EL (cell line): ENCODE measurements around the gene DPT.
"Not testable (repeated sequence)": the region's sequence is repeated elsewhere in the genome, so short reads cannot be mapped to it uniquely, and the experiment has no call there.

Experiments
- DNase-seq: peaks from one replicate; pipeline ENCODE4 v3.0.0-alpha.2; 2016

DPT gene

DNA sequence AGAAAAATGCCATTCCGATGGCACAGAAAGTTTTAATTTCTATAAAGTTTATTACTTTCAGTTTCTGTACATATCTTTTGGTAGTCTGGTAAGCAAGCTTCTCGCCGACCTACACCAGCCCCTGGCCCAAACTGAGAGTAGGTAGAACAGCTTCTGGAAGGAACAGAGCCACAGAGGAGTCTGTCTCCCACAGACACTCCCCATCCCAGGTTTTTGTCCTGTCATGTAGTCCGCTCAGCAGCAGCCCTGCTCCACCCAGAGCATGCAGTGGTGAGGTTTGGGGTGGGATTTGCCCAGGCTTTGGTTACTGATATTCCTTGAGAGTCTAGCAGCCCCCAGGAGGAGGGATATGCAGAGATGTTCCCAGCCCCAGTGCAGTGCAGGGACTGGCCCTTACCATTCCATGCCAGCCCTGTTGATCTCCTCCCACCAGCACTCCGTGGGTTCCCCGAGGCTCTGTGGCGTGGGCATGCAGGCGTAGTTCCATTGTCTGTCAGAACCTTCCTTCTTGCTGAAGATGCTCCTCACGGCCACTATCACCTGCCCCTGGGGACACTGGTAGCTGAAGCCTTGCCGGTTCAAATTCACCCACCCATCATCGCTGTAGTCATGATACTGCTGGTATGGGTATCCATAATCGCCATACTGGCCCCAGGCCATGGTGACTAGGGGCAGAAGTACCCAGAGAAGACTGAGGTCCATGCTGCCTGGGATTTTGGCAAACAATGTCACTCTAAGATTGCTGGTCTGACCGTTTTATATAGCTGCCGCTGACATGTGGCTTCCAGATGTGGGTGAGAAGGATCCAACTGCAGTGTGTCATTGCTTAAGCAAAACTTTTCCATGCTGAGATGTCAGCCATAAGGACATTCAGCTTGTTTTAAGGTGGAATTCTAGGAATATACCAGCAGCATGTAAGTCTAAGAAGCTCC lies at the start of gene DPT:
DPT (minus strand) TSS at position 734 of the 932 bp plus-strand sequence; CDS start at position 702, 32 bp downstream.
- DNase-seq: peak; percentile 64

DNA sequence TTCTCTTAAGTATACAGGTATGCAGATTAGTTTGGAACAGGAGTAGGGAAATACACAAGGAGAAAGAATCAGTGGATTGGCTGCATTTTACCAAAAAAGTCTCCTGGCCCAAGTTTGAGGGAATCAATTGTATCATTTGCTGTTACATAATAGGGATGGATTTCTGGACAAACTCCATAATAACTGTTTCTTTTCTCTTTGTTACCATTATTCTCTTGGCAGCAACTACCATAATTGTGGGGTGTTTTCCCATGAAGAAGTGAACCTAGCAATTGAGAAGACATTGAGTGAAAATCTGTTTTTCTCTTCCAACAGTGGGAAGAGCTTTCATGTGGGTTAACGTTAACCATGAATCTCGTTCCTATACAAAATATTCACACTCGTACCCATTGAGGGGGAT lies 46.4 kb upstream of the DPT start:
- DNase-seq: no peak

DNA sequence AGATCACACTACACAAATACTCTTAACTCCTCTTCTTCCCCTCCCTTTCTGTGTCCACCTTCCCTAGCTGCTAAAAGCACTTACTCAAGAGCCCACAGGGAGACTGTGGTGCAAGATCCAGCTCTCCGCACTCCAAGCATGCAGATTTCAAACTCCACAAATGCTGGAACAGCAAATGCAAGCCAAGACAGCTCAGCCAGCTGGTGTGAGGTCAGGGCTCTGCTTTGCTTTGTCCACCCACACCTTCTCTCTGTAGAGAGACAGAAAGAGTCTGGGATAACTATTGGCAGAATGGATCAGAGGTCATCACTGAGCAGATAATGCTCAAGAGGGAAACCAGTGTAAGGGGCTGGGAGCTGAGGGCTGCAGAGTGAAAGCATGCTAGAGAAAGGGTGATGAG lies 45.2 kb upstream of the DPT start:
- DNase-seq: no peak

DNA sequence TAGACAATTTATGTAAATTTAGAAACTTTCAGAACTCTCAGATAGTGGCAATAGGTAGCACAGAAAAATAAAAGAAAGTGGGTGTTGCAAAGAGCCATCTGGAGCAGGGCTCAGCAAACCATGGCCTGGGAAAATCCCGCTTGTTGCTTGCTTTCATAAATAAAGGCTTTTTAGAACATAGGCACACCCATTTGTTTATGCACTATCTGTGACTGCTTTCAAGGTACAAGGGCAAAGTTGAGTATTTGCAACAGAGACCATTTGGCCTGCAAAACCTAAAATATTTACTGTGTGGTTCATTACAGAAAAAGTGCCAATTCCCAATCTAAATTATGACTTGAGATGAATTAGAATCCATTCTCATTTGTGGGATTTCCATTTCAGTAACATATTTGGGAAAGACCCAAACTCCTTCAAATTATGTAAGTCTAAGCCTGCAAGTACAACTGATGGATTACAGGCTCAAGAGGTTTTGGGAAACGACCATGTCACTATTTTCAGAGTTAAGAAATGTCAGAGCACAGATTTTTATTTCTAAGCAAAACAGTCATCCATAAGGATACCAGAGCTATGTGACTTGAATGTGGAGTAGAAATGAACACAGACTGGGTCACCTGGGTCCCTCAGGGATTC lies 43.5 kb upstream of the DPT start:
- DNase-seq: no peak

DNA sequence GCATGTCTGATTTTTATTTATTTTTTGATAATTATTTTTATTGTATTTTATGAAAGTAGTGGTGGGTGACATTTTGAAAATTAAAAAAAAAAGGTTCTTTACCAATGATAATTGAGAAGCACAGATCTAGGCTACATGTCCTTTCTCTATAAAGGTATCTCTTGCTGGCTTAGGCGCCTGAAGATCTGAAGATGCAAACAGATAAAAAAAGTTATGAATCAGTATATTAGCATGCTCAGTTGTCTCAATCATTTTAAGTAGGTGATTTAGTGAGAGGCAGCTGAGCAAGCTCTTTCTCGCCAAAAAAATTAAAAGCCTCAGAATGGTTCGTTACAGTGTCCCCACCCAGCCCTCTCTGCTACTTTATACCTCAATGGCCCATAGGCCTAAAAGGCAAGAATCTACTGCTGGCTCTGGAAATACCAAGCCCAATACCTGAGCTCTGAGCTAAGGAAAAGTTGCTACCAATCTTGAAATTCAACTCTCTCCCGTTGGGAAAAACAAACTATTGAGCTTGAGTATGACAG lies 42.2 kb upstream of the DPT start:
- DNase-seq: no peak

DNA sequence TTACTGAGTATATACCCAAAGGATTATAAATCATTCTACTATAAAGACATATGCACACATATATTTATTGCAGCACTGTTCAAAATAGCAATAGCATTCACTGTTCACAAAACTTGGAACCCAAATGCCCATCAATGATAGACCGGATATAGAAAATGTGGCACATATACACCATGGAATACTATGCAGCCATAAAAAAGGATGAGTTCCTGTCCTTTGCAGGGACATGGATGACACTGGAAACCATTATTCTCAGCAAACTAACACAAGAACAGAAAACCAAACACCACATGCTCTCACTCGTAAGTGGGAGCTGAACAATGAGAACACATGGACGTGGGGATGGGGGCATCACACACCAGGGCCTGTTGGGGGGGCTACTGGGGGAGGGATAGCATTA lies 40.9 kb upstream of the DPT start:
- not testable (repeated sequence) for DNase-seq

DNA sequence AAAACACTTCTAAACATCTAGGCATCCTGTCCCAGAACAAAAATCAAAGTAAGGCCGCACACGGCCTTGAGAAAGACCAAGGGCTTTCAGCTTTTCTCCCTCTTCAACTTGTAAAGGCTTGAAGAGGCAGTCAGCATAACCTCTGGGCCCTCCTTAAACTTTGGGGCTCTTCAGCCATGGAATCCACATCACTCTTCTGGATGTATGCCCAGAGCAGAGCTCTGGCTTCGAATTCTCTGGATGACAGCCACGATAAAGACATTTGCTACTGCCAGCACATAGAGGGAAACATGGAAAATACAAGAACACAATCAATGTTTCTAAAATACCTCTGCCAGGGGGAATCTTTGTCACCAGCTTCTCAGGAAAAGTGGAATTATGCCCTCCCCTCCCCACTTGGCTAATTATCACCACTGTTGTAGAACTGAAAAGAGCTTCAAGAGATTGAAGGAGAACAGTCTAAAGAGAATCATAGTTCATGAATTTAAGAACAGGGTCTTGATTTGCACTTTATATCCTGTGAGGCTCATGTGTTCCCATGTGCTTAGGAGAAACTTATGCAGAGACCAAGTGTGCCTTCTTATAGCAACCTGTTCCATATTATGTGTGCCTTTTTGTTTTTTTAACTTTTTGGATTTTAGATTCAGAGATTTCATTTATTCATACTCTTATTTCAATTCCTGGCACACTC lies 39.0 kb upstream of the DPT start:
- peak; percentile 14 for DNase-seq

DNA sequence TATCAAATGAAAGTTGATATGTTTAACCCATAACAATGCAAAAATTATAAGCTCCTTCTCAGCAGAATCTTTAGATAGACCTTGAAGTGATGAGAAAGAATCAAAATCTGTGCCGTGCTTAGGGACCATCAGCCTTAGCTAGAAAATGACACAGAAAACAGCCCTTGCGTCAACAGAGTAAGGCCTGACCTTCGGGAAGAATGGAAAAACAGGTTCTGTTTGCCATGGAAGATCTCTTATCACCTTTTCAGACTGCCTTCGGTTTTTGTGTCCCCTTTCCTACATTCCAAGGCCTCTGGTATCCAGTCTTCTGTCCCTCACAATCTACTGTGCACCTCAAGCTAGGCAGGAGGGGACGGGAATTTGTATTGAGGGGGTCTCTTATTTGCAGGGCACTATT lies 37.6 kb upstream of the DPT start:
- no peak for DNase-seq

DNA sequence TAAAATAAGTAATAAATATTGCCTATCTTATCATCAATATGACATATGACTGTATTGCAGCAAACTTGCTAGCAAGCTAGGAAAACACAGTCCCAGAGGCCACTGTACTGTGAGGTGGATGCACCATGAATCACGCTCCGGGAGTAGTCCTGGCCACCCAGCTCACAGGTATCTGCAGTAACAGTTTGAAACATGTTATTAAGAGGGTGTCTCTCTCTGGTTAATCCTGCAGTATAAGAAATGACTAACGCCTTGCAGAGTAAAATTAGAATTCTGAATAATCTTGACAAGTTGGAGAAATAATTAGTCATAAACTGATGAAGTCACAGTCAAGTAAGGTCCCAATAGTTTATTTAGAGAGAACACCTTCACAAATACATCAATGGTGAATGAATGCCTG lies 34.0 kb upstream of the DPT start:
- no peak for DNase-seq

DNA sequence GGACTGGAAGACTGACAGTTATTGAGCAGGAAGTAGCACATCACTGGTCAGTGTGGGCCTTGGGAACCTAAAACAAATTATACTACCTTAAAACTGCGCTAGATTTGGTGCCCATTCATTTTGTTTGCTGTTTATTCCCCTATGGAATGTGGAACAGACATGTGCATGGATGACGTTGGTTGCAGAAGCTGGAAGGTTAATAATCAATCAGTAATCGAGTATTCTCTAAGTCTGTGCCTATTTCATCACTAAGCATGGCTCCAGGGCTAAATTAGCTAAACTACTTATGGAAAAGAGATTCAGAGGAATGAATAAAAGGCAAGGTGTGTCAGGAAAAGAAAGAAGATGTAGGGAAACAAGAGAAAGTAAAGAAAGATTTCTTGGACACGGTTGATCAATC lies 33.5 kb upstream of the DPT start:
- DNase-seq: no peak

DNA sequence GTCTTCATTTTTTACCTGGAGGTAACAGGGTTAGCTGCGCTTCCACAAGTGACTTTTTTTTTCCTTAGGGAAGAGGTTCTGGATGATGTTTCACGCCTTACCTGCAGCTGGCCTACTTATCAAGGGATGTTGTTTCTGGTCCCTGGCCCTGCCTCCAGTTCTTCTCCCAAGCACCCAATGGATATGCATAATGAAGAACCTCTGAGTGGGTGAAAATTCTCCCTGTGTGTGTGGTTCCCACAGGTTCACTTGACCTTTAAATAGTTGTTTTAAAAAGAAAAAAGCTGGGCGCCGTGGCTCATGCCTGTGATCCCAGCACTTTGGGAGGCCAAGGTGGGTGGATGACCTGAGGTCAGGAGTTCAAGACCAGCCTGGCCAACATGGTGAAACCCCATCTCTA lies 31.8 kb upstream of the DPT start:
- DNase-seq: no peak

DNA sequence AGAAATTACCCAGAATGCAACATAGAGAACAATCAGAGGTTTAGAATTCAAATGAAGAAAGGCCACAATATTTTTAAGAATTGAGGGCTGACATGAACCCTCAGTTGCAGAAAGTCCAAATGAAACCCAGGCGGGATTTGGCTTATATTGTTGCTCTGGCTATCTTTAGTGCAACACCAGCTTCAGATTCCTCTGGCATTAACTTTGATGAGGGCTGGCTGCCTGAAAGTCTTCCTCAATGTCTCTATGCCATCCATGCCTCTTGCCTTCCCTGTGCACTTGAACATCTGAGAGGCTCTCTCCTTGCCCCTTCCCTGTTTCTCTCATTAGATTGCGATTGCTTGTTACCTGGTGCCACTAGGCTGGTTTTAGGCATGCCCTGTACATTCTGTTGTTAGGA lies 31.2 kb upstream of the DPT start:
- DNase-seq: no peak

DNA sequence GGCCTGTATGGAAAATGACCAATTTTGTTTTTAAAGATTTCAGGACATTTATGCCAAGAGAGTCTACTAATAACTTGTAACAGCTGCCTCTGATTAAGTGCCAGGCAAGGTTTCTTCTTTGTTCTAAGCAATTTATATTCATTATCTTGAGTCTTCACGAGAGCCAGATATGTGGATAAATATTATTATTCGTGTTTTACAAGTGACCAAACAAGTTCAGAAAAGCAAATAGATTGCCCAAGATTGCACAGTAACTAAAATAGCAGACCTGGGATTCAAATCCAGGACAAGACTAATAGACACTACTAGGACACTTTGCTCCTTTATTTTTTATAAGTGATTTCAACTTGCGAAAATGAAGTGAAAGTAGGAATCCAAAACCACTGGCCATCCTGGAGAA lies 30.1 kb upstream of the DPT start:
- no peak for DNase-seq

DNA sequence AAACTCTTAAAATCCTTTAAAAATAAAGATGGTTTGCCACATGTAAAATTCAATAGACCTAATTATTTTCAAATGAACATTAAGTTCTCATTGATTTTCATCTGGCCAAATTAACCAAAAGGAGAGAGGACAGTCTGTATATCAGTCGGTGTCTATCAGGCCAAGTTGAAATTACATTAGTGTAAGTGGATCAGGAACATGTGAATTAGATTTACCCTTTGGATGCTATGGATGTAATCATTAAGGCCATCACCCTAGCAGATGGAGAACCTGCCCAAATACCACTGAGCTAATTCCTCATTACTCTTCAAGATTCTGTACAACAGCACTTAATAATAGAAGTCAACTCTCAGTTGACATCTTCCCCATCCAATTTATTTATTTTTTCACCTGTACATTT lies 29.5 kb upstream of the DPT start:
- no peak for DNase-seq

DNA sequence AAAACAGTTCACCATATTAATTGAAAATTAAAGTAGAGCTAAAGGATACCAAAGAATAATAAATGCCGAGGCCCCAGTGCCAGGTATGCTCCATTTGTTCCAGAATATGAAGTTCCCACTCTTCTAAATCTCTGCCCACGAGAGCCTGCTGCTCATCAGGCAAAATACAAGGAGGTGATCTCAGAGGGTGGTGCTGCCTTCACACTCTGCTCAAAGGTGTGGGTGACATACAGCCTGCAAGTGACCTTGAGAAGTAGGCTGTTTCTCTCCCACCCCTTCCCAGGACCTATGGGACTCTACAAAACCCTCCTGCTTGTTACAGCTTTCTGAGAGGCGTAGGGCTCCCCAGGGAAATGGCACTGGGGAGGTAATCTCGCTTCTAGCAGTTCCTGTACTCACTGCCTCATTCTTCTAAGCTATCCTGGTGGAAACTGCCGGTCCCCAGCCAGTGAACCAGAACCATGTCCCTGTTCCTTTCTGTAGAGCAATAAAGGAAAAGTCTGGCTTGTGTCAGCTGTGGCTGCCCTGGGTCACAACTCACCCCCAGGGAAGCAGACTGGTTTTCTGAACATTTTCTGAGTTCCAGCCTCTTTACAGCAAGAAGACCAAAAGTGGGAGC lies 26.9 kb upstream of the DPT start:
- no peak for DNase-seq

DNA sequence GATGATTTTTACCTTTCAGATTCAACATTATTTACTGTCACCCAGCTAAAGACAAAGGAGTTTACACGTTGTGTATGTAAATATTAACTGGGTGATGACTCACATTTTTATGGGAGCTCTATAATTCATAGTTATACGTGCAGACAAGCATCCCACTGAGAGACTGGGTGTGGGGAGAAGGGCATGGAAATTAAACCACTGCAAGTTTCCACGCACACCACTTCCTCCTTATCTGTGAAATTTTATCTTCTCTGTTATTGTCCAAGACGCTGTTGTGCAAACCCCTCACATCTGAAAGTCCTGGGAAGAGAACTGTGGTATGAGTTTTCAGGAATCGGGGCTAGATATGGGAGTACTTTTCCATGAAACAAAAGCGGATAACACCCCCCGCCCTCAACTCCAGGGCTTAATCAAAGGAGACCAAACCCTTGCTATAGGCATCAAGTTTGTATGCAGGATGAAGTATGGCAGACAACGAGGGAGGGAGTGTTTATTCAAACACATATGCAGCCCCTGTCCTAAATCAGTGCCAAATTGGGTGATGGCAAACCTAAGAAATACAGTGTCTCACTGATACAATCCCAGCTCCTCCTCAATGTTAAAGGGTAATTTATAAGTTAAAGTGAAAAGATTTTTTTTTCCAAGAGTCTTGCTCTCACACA lies 23.3 kb upstream of the DPT start:
- no peak for DNase-seq

DNA sequence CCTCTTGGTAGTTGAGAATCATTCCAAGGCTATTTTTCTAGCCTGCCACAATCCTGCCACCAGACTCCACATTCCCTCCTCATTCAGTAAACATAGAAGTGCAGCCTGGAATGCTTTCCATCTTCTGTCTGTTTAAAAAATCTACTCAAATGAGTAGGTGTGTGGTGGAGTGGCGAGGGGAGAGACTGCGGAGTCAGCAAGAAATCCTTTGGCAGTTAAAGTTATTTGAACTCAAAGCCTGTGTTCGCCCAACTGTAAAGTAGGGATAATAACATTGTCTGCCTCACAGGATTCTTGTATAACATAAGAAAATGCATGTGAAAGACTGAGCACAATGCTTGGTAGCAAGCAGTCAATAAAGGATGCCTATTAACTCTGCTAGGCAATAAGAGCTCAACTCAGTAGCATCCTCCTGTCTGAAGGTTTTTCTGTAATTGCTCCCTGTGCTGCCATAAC lies 22.2 kb upstream of the DPT start:
- no peak for DNase-seq

DNA sequence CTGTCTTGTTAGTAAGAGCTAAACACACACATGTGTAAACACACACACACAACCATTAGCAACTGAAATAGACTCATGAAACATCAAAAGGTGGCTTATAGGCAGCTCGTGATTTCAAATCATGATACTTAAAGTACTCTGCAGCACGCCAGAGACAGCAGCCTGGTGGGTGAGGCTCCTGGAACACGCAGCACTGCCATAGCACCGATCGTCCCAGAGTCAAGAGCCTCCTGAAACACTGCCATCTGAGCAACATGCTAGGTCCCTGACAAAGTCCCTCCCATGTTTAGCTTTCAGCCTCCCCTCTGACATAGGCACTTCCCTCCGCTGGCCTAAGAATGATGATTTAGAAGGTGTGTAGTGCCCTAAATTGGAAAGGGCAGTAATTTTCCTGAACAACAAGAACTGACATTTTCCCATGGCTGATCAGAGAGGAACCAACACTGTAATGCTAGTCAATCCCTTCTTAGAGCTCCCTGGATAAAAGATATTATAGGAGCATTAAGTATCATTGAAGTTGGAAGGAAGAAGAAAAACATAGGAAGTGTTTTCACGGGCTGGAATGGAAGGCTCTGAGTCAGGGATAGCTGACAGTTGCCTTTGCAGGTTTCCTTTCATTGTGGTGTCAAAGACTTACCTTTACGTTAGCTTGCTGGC lies 14.1 kb upstream of the DPT start:
- no peak for DNase-seq

DNA sequence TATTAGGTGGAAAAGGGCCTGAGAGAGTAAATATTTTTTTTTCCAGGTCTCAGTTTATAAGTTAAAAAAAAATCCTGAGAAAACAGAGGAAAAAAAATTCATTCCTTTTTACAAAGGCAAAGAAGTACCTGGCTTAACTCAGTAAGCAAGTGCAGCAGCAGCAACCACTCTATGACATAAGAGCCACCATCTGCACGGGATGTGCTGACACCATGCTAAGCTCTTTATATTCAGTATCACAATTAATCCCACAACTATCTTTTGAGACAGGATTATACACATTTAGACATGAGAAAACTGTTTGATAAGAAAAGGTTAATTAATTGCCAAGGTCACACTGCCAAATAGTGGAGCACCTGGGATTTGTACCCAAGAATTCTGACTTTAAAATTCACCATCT lies 13.4 kb upstream of the DPT start:
- no peak for DNase-seq

DNA sequence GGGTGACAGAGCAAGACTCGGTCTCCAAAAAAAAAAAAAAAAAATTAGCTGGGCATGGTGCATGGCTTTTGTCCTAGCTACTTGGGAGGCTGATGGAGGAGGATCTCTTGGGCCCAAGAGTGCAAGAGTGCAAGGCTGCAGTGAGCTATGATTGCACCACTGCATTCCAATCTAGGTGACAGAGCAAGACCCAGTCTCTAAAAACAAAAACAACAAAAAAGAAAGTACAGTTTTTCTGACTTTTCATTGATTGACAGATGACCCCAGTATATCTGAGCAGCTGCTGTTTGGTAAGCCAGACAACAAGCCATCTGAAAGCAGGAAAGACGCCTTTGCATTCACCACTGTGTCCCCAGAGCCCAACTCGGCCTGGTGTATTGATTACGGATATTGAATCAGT lies 10.9 kb upstream of the DPT start:
- no peak for DNase-seq

DNA sequence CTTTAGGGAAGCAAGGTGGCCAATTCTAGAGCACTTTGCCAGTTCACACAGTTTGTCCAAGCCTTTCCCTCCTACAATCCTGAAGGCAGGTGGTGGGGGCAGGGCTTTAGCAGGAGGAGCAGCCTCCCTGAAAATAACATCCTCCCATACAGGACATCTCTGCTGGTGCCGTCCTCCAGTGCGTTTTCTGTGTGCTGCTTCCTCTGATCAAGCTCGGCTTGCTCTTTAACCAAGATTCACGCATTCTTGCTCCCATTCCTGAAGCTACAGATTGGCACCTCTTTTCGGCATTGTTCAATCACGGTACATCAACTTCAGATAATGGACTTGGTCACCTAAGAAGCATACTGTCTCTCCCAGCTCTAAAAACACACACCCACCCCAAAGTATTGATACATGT lies 7.5 kb upstream of the DPT start:
- DNase-seq: no peak

DNA sequence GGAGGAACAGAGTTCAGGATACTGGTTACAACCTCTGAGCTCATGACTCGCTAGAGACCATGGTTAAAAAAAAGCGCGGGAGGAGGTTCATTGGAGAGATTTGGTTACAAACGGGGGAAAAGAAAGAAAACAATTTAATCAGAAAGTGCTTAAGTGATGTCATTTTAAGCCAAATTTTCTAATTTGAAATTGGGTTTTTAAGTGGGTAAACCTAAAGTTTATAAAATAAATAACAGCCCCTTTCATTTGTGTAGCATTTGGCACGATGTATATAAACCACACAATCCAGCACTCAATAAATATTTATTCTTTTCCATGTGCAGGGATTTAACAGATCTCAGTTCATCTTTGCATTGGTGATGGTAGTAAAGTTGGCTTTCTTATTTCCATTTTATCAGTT lies 7.0 kb upstream of the DPT start:
- DNase-seq: no peak
